H1 (cell line): ENCODE results near the gene DCUN1D3. TPM values are rescaled to one million over a fixed set of nuclear protein-coding genes. Genes with fewer than 3 reads are reported as not detected.

Source experiments
- CTCF ChIA-PET: fragments of 300-600 bp; sonication (Branson Sonifier 250); formaldehyde crosslinking; loops from one replicate; lab custom pipeline; 2021; ENCODE audit not compliant: partially characterized antibody; lab: Charles Lee
- POLR2A ChIA-PET: fragments of 300-600 bp; sonication (Branson Sonifier 250); formaldehyde crosslinking; loops from one replicate; lab custom pipeline; 2021; ENCODE audit warnings: inconsistent platforms; ENCODE audit not compliant: partially characterized antibody; lab: Charles Lee
- DNase-seq, 2 experiments: peaks; one replicate each; pipeline versions ENCODE4 v3.0.0 to v3.0.0-alpha.2; 2010 to 2022; ENCODE audit warnings: low spot score in 2 of 2, low read depth in 1 of 2, mixed read lengths in 1 of 2
- FAIRE-seq: peaks from 2 replicates; lab custom pipeline; 2011; peaks lifted over from hg19 to GRCh38; lab: Jason Lieb, UNC
- H2AFZ ChIP-seq: 2 replicates; pipeline ENCODE4 v1.8.1; 2012; ENCODE audit warnings: low read length, inconsistent platforms
- H2AK5ac ChIP-seq: 2 replicates; pipeline ENCODE4 v1.6.1; 2013; ENCODE audit warnings: low read depth, low read length
- H2BK120ac ChIP-seq: replicated peaks from 2 replicates; pipeline ENCODE3; 2013; ENCODE audit warnings: low read depth, low read length, inconsistent platforms
- H2BK12ac ChIP-seq: 2 replicates; pipeline ENCODE4 v1.6.1; 2013; ENCODE audit warnings: low read depth, low read length
- H2BK15ac ChIP-seq: 2 replicates; pipeline ENCODE4 v1.6.1; 2013; ENCODE audit warnings: low read length
- H2BK20ac ChIP-seq: 2 replicates; pipeline ENCODE4 v1.6.1; 2013; ENCODE audit warnings: low read length
- H2BK5ac ChIP-seq: 2 replicates; pipeline ENCODE4 v1.6.1; 2013; ENCODE audit warnings: low read depth, low read length
- H3K14ac ChIP-seq: 2 replicates; pipeline ENCODE4 v1.6.1; 2013; ENCODE audit warnings: inconsistent platforms; ENCODE audit not compliant: insufficient read length
- H3K18ac ChIP-seq: 2 replicates; pipeline ENCODE4 v1.6.1; 2013; ENCODE audit warnings: low read length; ENCODE audit errors: extremely low read depth
- H3K23ac ChIP-seq: 2 replicates; pipeline ENCODE4 v1.6.1; 2013; ENCODE audit warnings: inconsistent platforms; ENCODE audit not compliant: insufficient read length
- H3K23me2 ChIP-seq: 2 replicates; pipeline ENCODE4 v1.6.1; 2013; ENCODE audit warnings: low read depth, low read length
- H3K27ac ChIP-seq: 2 replicates; pipeline ENCODE4 v1.6.1; 2011; ENCODE audit warnings: low read depth, low read length, inconsistent platforms
- H3K27me3 ChIP-seq, 4 experiments: replicated peaks in 1 of 4; 1 replicate in 1 of 4; 2 replicates in 3 of 4; pipeline versions ENCODE4 v1.6.1 to v1.8.1; 2011 to 2013; ENCODE audit warnings: low read length in 3 of 4, mild to moderate bottlenecking in 3 of 4, inconsistent platforms in 2 of 4, mixed read lengths in 2 of 4, moderate library complexity in 1 of 4; ENCODE audit not compliant: control insufficient read depth in 3 of 4, insufficient read depth in 3 of 4; ENCODE audit errors: extremely low read depth in 1 of 4
- H3K36me3 ChIP-seq, 4 experiments: 2 replicates each; pipeline versions ENCODE4 v1.6.1 to v1.8.1; 2011 to 2013; ENCODE audit warnings: mild to moderate bottlenecking in 4 of 4, low read length in 3 of 4, moderate library complexity in 2 of 4, control low read depth in 1 of 4, inconsistent platforms in 1 of 4; ENCODE audit not compliant: insufficient read depth in 4 of 4, control insufficient read depth in 2 of 4
- H3K4ac ChIP-seq: replicated peaks from 2 replicates; pipeline ENCODE3; 2013; ENCODE audit warnings: low read length, low read depth, mixed read lengths, inconsistent platforms; ENCODE audit not compliant: insufficient read length
- H3K4me1 ChIP-seq, 4 experiments: replicated peaks in 1 of 4; 1 replicate in 1 of 4; 2 replicates in 3 of 4; pipeline versions ENCODE4 v1.6.1 to v1.8.1; 2011 to 2013; ENCODE audit warnings: low read length in 3 of 4, inconsistent platforms in 2 of 4, mixed read lengths in 1 of 4; ENCODE audit not compliant: insufficient read depth in 4 of 4, control insufficient read depth in 3 of 4
- H3K4me2 ChIP-seq, 2 experiments: 2 replicates each; pipeline versions ENCODE4 v1.6.1 to v1.8.1; 2011 to 2013; ENCODE audit warnings: low read depth in 2 of 2, low read length in 2 of 2, control low read depth in 1 of 2, inconsistent platforms in 1 of 2, mild to moderate bottlenecking in 1 of 2; ENCODE audit not compliant: insufficient read depth in 1 of 2
- H3K4me3 ChIP-seq, 4 experiments: fragments of 200-600, 300-600 bp in 1 of 4; sonication (generic), shearing (Covaris generic), sonication (Bioruptor Twin) in 1 of 4; 2 replicates each; pipeline versions ENCODE4 v1.5.1 to v1.8.1; 2011 to 2016; ENCODE audit warnings: low read length in 4 of 4, low read depth in 3 of 4, control low read depth in 2 of 4, inconsistent platforms in 2 of 4, mild to moderate bottlenecking in 2 of 4, mixed read lengths in 1 of 4, moderate library complexity in 1 of 4; ENCODE audit not compliant: insufficient read depth in 2 of 4; ENCODE audit errors: extremely low read depth in 1 of 4
- H3K56ac ChIP-seq: replicated peaks from 2 replicates; pipeline ENCODE3; 2013; ENCODE audit warnings: low read depth, mild to moderate bottlenecking, mixed read lengths, low read length, inconsistent platforms; ENCODE audit not compliant: insufficient read length
- H3K79me1 ChIP-seq: 2 replicates; pipeline ENCODE4 v1.6.1; 2013; ENCODE audit warnings: low read depth, low read length, control low read depth
- H3K79me2 ChIP-seq, 2 experiments: 2 replicates each; pipeline versions ENCODE4 v1.6.1 to v1.8.1; 2012 to 2013; ENCODE audit warnings: low read length in 2 of 2, mild to moderate bottlenecking in 2 of 2, inconsistent platforms in 1 of 2; ENCODE audit not compliant: insufficient read depth in 2 of 2, control insufficient read depth in 1 of 2
- H3K9ac ChIP-seq, 4 experiments: replicated peaks in 1 of 4; 1 replicate in 1 of 4; 2 replicates in 3 of 4; pipeline versions ENCODE4 v1.6.1 to v1.8.1; 2011 to 2013; ENCODE audit warnings: low read depth in 3 of 4, low read length in 3 of 4, control low read depth in 2 of 4, mild to moderate bottlenecking in 2 of 4, moderate library complexity in 2 of 4, inconsistent platforms in 1 of 4; ENCODE audit errors: extremely low read depth in 1 of 4
- H3K9me3 ChIP-seq, 2 experiments: 2 replicates each; pipeline versions ENCODE4 v1.6.1 to v1.8.1; 2012 to 2013; ENCODE audit warnings: mild to moderate bottlenecking in 2 of 2, moderate library complexity in 2 of 2, control low read depth in 1 of 2, inconsistent platforms in 1 of 2, low read depth in 1 of 2, low read length in 1 of 2, mixed read lengths in 1 of 2; ENCODE audit not compliant: insufficient read depth in 2 of 2
- H4K20me1 ChIP-seq, 2 experiments: replicated peaks in 1 of 2; 2 replicates each; pipeline versions ENCODE3 to v1.8.1; 2011 to 2013; ENCODE audit warnings: inconsistent platforms in 2 of 2, low read length in 2 of 2, mild to moderate bottlenecking in 1 of 2; ENCODE audit not compliant: insufficient read depth in 2 of 2, control insufficient read depth in 1 of 2
- H4K5ac ChIP-seq: 2 replicates; pipeline ENCODE4 v1.6.1; 2013; ENCODE audit warnings: low read length, low read depth, mixed read lengths, inconsistent platforms; ENCODE audit not compliant: insufficient read length
- H4K8ac ChIP-seq: 2 replicates; pipeline ENCODE4 v1.8.0; 2013; ENCODE audit warnings: mild to moderate bottlenecking, moderate library complexity, low read length, inconsistent platforms; ENCODE audit not compliant: insufficient read depth; ENCODE audit errors: extremely low read depth
- H4K91ac ChIP-seq: replicated peaks from 2 replicates; pipeline ENCODE3; 2013; ENCODE audit warnings: low read length, mixed read lengths, inconsistent platforms; ENCODE audit not compliant: insufficient read length
- BACH1 ChIP-seq: IDR thresholded peaks from 2 replicates; pipeline ENCODE4 v1.6.1; 2012; ENCODE audit warnings: low read length, improper control_type of control experiment
- CEBPB ChIP-seq: IDR thresholded peaks from 2 replicates; pipeline ENCODE4 v1.6.1; 2012; ENCODE audit warnings: low read depth, low read length
- CTBP2 ChIP-seq: IDR thresholded peaks from 2 replicates; pipeline ENCODE4 v1.7.0; 2011; ENCODE audit warnings: borderline replicate concordance, mild to moderate bottlenecking, moderate library complexity, mixed read lengths, low read length; ENCODE audit not compliant: insufficient read depth, insufficient read length
- RFX5 ChIP-seq: IDR thresholded peaks from 2 replicates; pipeline ENCODE4 v1.6.1; 2011; ENCODE audit warnings: low read depth, low read length, improper control_type of control experiment, borderline replicate concordance
- SIRT6 ChIP-seq: IDR thresholded peaks from one replicate; pipeline ENCODE4 v1.7.1; 2012; ENCODE audit warnings: low read length, inconsistent platforms
- SP1 ChIP-seq: IDR thresholded peaks from 2 replicates; pipeline ENCODE4 v1.6.1; 2011; ENCODE audit warnings: low read depth, low read length
- TAF7 ChIP-seq: optimal IDR thresholded peaks from 2 replicates; pipeline ENCODE3; 2011; ENCODE audit warnings: low read depth, mild to moderate bottlenecking, inconsistent platforms, low read length, moderate library complexity, borderline replicate concordance
- USF2 ChIP-seq: IDR thresholded peaks from 2 replicates; pipeline ENCODE4 v1.6.1; 2011; ENCODE audit warnings: low read length, improper control_type of control experiment
- WGBS, 2 experiments: shearing (Covaris generic) in 1 of 2; methylation state at CpG; one replicate each; pipeline versions ENCODE4 v1.1.6 to v1.1.7; 2013 to 2015; ENCODE audit warnings: low lambda C conversion rate in 2 of 2, mixed read lengths in 2 of 2, inconsistent platforms in 1 of 2, low coverage in 1 of 2, missing lambda C conversion rate in 1 of 2; ENCODE audit not compliant: insufficient replicate concordance in 2 of 2, insufficient coverage in 1 of 2, insufficient read length in 1 of 2; ENCODE audit errors: extremely low coverage in 1 of 2, missing lambda C conversion rate in 1 of 2; 5-methylcytosine and 5-hydroxymethylcytosine counted together
- polyA plus RNA-seq, 7 experiments: library from polyadenylated mRNA; depleted of rRNA in 3 of 7; stranded (reverse) in 5 of 7; unstranded in 2 of 7; fragments of >200 nt in 5 of 7; fragments of 200-250 nt in 2 of 7; gene quantifications; 1 replicate in 5 of 7; 2 replicates in 1 of 7; 4 replicates in 1 of 7; pipeline versions ENCODE4 v1.2.1 to v1.2.3, GENCODE V29; 2011 to 2013; ENCODE audit warnings: missing spikeins in 2 of 7, mixed read lengths in 2 of 7
- total RNA-seq: library from RNA; stranded (reverse); fragmentation: NEBNext Ultra II Directional; extraction: Animal tissue kit (Norgen Biotek cat#: 25700); gene quantifications from 2 replicates; pipeline ENCODE4 v1.2.1, GENCODE V29; 2021

The DCUN1D3 gene
- total and polyA plus RNA-seq, 2 of the 8 experiments (the other 6 are each of a cell fraction or from before 2014, with no cell fraction given), result 3.5 to 18.2 TPM

- Histone ChIP-seq H2BK120ac (no peak overlapping the region), H3K14ac (no peak overlapping the region), H2BK15ac (no peak overlapping the region), H3K9me3 (no peaks in the 10 kb centered on the region), H4K5ac (no peak overlapping the region), H3K23ac (no peak overlapping the region), H2AK5ac (no peak overlapping the region), H2BK5ac (no peak overlapping the region), H3K23me2 (no peaks in the 10 kb centered on the region), H4K8ac (no peak overlapping the region), H3K27me3 (no peaks in the 10 kb centered on the region), H3K79me1 (peaks cover 3% of the 10 kb centered on the region; the same call in 1 of the 2 replicates), H2BK20ac (no peak overlapping the region), H3K4me2 (no peak overlapping the region), H3K4me1 (no peaks in the 10 kb centered on the region), H2AFZ (no peak overlapping the region), H3K36me3 (no peaks in the 10 kb centered on the region), H3K18ac (no peak overlapping the region), H3K9ac (no peak overlapping the region), H3K4ac (no peak overlapping the region), H3K79me2 (peaks cover 6 to 81% of the 10 kb centered on the region in 2 experiments; a peak in 3 of 4 replicates), H3K4me3 (no peak overlapping the region), H4K91ac (no peak overlapping the region), H3K27ac (no peak overlapping the region), H3K56ac (no peak overlapping the region), H4K20me1 (peaks cover 0 to 4% of the 10 kb centered on the region in 2 experiments), H2BK12ac (no peak overlapping the region)
- ChIA-PET POLR2A (interaction anchor here (1.4 to 1.7 kb wide), 2 partner anchors 12 to 28 kb away, joined by 3 read pairs; partner anchors contain the start of genes DCUN1D3 and LYRM1), CTCF (interaction anchor here (0.8 to 4.2 kb wide), 5 partner anchors 19 to 405 kb away, joined by 3 to 23 read pairs (median 3); no protein-coding TSS in a partner anchor)
- DNase-seq, result no peak
- WGBS, 2 experiments, result 89% methylated on average over 9 of the region's 9 CpGs; no CpG with 5 or more reads in 1 of the 2 experiments
- FAIRE-seq, result no peak
- no peak for TF ChIP-seq BACH1
- no peak for TF ChIP-seq RFX5
- TF ChIP-seq CTBP2, result no peak
- TF ChIP-seq SP1, result no peak
- no peak for TF ChIP-seq TAF7
- TF ChIP-seq CEBPB, result no peak
- TF ChIP-seq USF2, result no peak
- no peak for TF ChIP-seq SIRT6
Measured at GRCh38 chr16:20871941-20872815, 28.0 kb downstream of the DCUN1D3 start.
